SK-N-SH treated with all-trans-retinoic acid at 6 μM for 48 hours (cell line): ENCODE data around the gene RBM23.

ENCODE experiments used
- ARNTL ChIP-seq: fragments of 450-650 bp; formaldehyde crosslinking; IDR thresholded peaks from 2 replicates; pipeline ENCODE4 v1.5.0; 2020; ENCODE audit warnings: low read depth, mild to moderate bottlenecking, moderate library complexity, borderline replicate concordance
- CSDC2 ChIP-seq: fragments of 250-450 bp; sonication (Bioruptor Pico); IDR thresholded peaks from 2 replicates; pipeline ENCODE4 v1.5.0; 2020; ENCODE audit warnings: mild to moderate bottlenecking, moderate library complexity
- GLIS3 ChIP-seq: fragments of 250-450 bp; sonication (Bioruptor Pico); IDR thresholded peaks from 2 replicates; pipeline ENCODE4 v1.5.0; 2020; ENCODE audit warnings: mild to moderate bottlenecking, moderate library complexity
- ISL1 ChIP-seq: fragments of 250-450 bp; sonication (Bioruptor Pico); IDR thresholded peaks from 2 replicates; pipeline ENCODE4 v2.1.2; 2022; ENCODE audit warnings: mild to moderate bottlenecking, moderate library complexity
- PATZ1 ChIP-seq: fragments of 250-450 bp; sonication (Bioruptor Pico); IDR thresholded peaks from 2 replicates; pipeline ENCODE4 v1.8.0; 2020; ENCODE audit warnings: mild to moderate bottlenecking, moderate library complexity, borderline replicate concordance
- POU6F1 ChIP-seq: fragments of 250-450 bp; sonication (Bioruptor Pico); IDR thresholded peaks from 2 replicates; pipeline ENCODE4 v1.8.0; 2021; ENCODE audit warnings: low read depth, mild to moderate bottlenecking, moderate library complexity, borderline replicate concordance
- TCF4 ChIP-seq: fragments of 250-450 bp; sonication (Bioruptor Pico); IDR thresholded peaks from 2 replicates; pipeline ENCODE4 v1.8.0; 2021; ENCODE audit warnings: mild to moderate bottlenecking, moderate library complexity, borderline replicate concordance
- ZNF565 ChIP-seq: fragments of 450-650 bp; formaldehyde crosslinking; conservative IDR thresholded peaks from 2 replicates; pipeline ENCODE4 v1.5.0; 2020; ENCODE audit warnings: low read depth, mild to moderate bottlenecking, moderate library complexity
- ZNF70 ChIP-seq: fragments of 450-650 bp; formaldehyde crosslinking; IDR thresholded peaks from 2 replicates; pipeline ENCODE4 v1.5.0; 2020; ENCODE audit warnings: mild to moderate bottlenecking, moderate library complexity

DNA sequence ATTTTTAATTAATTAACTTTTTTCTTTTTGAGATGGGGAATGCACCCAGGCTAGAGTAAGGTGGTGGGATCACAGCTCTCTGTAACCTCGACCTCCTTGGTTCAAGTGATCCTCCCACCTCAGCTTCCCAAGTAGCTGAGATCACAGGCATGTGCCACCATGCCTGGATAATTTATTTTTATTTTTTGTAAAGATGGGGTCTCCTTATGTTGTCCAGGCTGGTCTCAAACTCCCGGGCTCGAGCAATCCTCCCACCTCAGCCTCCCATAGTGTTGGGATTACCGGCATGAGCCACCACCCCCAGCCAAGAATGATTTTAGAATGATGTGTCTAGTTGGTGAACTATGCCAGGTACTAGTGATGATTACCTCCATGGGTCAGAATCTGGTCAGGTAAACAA lies 54.0 kb downstream of the RBM23 start:
- TF ChIP-seq ZNF565 (CRISPR knock-in tag) (no peak), ISL1 (CRISPR knock-in tag) (no peak), POU6F1 (CRISPR knock-in tag) (no peak), PATZ1 (CRISPR knock-in tag) (no peak), ZNF70 (no peak), CSDC2 (CRISPR knock-in tag) (no peak), ARNTL (no peak), TCF4 (CRISPR knock-in tag) (no peak), GLIS3 (CRISPR knock-in tag) (no peak)
